Caco-2 (cell line): Measurements from ENCODE around the gene KLF16. TPM values are rescaled to one million over a fixed set of nuclear protein-coding genes. Genes with fewer than 3 reads are reported as not detected.

Experiments used
- BruUV-seq: library from RNA; stranded (reverse); fragments of 400-500 nt; replicated peaks from 2 replicates; lab custom pipeline; 2021; lab: Mats Ljungman, UMichigan
- CTCF ChIA-PET: fragments of 300-600 bp; sonication (Branson Sonifier 250); formaldehyde crosslinking; loops from one replicate; lab custom pipeline; 2022; ENCODE audit warnings: antibody characterized with exemption; lab: Charles Lee
- POLR2A ChIA-PET: fragments of 300-600 bp; sonication (Branson Sonifier 250); formaldehyde crosslinking; loops from one replicate; lab custom pipeline; 2022; ENCODE audit warnings: antibody characterized with exemption; lab: Charles Lee
- DNase-seq, 2 experiments: peaks; one replicate each; pipeline versions ENCODE4 v3.0.0 to v3.0.0-alpha.2; 2020 to 2022
- H3K27me3 ChIP-seq: replicated peaks from 2 replicates; pipeline ENCODE4 v1.6.0; 2011; ENCODE audit warnings: low read length; ENCODE audit not compliant: control insufficient read depth, insufficient read depth
- H3K36me3 ChIP-seq: 2 replicates; pipeline ENCODE4 v1.5.1; 2011; ENCODE audit warnings: low read length; ENCODE audit not compliant: control insufficient read depth, insufficient read depth
- H3K4me1 ChIP-seq: fragments of 250-450 bp; sonication (Bioruptor Pico); 2 replicates; pipeline ENCODE4 v1.5.1; 2020; ENCODE audit warnings: mild to moderate bottlenecking
- H3K4me3 ChIP-seq: 2 replicates; pipeline ENCODE4 v1.5.1; 2011; ENCODE audit warnings: low read depth, mild to moderate bottlenecking, control low read depth, low read length
- H3K9me3 ChIP-seq: fragments of 250-450 bp; sonication (Bioruptor Pico); 2 replicates; pipeline ENCODE4 v1.5.1; 2020; ENCODE audit warnings: mild to moderate bottlenecking, moderate library complexity
- H3K27ac Mint-ChIP-seq: one replicate; pipeline ENCODE4 v1.8.0; 2022; ENCODE audit warnings: mixed read lengths; ENCODE audit not compliant: unreplicated experiment
- H3K27me3 Mint-ChIP-seq: one replicate; pipeline ENCODE4 v1.8.0; 2022; ENCODE audit warnings: mixed read lengths; ENCODE audit not compliant: insufficient read depth, unreplicated experiment
- H3K36me3 Mint-ChIP-seq: one replicate; pipeline ENCODE4 v1.8.0; 2022; ENCODE audit warnings: mild to moderate bottlenecking, mixed read lengths; ENCODE audit not compliant: insufficient read depth, unreplicated experiment
- H3K4me1 Mint-ChIP-seq: one replicate; pipeline ENCODE4 v1.8.0; 2022; ENCODE audit warnings: low read depth, mixed read lengths; ENCODE audit not compliant: unreplicated experiment
- H3K4me3 Mint-ChIP-seq: one replicate; pipeline ENCODE4 v1.8.0; 2022; ENCODE audit warnings: mild to moderate bottlenecking, moderate library complexity, mixed read lengths; ENCODE audit not compliant: unreplicated experiment
- H3K9me3 Mint-ChIP-seq: one replicate; pipeline ENCODE4 v1.8.0; 2022; ENCODE audit warnings: mixed read lengths; ENCODE audit not compliant: unreplicated experiment
- intact Hi-C: fragments of 100-400 bp; cut with micrococcal nuclease; formaldehyde crosslinking; loops from one replicate; pipeline ENCODE4 v1.10.0; 2022; ENCODE audit not compliant: unreplicated experiment
- total RNA-seq: library from RNA; stranded (reverse); gene quantifications from 2 replicates; pipeline ENCODE4 v1.2.3, GENCODE V29; 2022
- TF ChIP-seq, protein P1 (sequence below), 2 experiments: fragments of 200-600 bp in 1 of 2; IDR thresholded peaks; 1 replicate in 1 of 2; 2 replicates in 1 of 2; pipeline versions ENCODE4 v1.5.1 to v1.8.0; 2011 to 2022; ENCODE audit warnings: antibody characterized with exemption in 1 of 2, control low read depth in 1 of 2, inconsistent platforms in 1 of 2, low read depth in 1 of 2, low read length in 1 of 2, mild to moderate bottlenecking in 1 of 2, moderate library complexity in 1 of 2; ENCODE audit not compliant: insufficient read depth in 1 of 2, severe bottlenecking in 1 of 2, unreplicated experiment in 1 of 2

KLF16 gene
- total RNA-seq, 1 experiment from 2014 or later, result 26.8 TPM

DNA sequence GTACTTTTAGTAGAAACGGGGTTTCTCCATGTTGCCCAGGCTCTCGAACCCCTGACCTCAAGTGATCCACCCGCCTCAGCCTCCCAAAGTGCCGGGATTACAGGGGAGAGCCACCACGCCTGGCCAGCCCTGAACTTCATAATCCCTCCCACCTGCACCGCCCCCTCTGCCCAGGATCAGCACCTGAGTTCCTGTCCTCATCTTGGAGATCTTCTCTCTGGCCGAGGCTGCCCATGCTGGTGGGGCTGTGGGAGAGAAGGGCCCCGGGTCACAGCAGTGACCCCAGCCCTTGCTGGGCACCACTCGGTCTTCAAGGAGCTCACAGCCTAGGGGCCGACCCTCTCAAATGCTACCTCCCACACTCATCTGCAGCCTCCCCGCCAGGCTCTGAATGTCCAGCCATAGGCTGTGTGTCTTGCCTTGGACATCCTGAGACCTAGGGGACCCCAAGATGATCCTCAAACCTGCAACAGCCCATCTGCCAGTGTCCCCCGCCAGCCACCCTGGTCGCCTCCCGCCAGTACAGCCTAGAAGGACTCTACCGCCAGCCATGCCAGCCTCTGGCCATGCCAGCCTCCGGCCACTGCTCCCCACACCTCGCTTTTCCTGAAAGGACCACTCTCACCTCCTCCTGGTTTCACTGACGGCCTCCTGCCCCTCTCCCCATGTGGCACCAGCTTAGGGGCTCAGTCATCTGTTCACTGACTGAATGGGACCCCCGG lies 52.8 kb downstream of the KLF16 start:
- Histone ChIP-seq H3K4me3 (no peak overlapping the region), H3K9me3 (no peaks in the 10 kb centered on the region), H3K4me1 (no peaks in the 10 kb centered on the region), H3K36me3 (no peaks in the 10 kb centered on the region), H3K27me3 (no peaks in the 10 kb centered on the region; the same call in 1 of the 2 replicates)
- intact Hi-C loops, result no loop called here
- ChIA-PET CTCF (no interaction called here), POLR2A (no interaction called here)
- Mint-ChIP-seq H3K4me3 (no peak overlapping the region), H3K4me1 (no peaks in the 10 kb centered on the region), H3K27ac (no peak overlapping the region), H3K9me3 (no peaks in the 10 kb centered on the region), H3K36me3 (peaks cover 12% of the 10 kb centered on the region), H3K27me3 (no peaks in the 10 kb centered on the region)
- TF ChIP-seq, protein P1, sequence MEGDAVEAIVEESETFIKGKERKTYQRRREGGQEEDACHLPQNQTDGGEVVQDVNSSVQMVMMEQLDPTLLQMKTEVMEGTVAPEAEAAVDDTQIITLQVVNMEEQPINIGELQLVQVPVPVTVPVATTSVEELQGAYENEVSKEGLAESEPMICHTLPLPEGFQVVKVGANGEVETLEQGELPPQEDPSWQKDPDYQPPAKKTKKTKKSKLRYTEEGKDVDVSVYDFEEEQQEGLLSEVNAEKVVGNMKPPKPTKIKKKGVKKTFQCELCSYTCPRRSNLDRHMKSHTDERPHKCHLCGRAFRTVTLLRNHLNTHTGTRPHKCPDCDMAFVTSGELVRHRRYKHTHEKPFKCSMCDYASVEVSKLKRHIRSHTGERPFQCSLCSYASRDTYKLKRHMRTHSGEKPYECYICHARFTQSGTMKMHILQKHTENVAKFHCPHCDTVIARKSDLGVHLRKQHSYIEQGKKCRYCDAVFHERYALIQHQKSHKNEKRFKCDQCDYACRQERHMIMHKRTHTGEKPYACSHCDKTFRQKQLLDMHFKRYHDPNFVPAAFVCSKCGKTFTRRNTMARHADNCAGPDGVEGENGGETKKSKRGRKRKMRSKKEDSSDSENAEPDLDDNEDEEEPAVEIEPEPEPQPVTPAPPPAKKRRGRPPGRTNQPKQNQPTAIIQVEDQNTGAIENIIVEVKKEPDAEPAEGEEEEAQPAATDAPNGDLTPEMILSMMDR (IDR thresholded peaks at IDR 0.05; ENCODE audit: insufficient read depth in 1 of 2, low read depth in 1 of 2, low read length in 1 of 2, severe bottlenecking in 1 of 2, unreplicated experiment in 1 of 2), result no peak
- no TSS peak for BruUV-seq
- no peak for DNase-seq

DNA sequence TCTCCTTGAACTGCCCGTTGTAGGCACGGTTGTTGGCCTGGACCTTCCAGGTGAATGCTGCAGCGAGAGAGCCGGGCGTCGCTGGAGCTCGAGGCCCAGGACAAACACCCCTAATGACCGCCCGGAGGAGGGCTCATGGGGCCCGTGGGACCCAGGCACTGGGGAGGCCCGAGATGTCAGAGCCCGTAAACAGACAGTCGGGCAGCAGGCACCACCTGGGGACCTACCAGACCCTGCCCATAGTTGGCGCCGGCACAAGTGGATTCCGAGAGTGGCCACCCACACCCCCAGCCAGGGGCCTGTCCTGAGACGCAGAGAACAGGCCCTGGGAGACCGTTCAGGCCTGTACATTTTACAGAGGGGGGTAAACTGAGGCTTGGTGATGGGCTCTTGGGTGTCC lies 53.7 kb downstream of the KLF16 start:
- no peak overlapping the region for H3K4me3 ChIP-seq
- Mint-ChIP-seq H3K4me3 (no peak overlapping the region), H3K27me3 (no peaks in the 10 kb centered on the region), H3K27ac (no peak overlapping the region), H3K4me1 (no peaks in the 10 kb centered on the region), H3K36me3 (peaks cover 12% of the 10 kb centered on the region), H3K9me3 (no peaks in the 10 kb centered on the region)
- H3K4me1 ChIP-seq, result no peaks in the 10 kb centered on the region
- TF ChIP-seq, protein P1 (IDR thresholded peaks at IDR 0.05; ENCODE audit: insufficient read depth in 1 of 2, low read depth in 1 of 2, low read length in 1 of 2, severe bottlenecking in 1 of 2, unreplicated experiment in 1 of 2), result no peak
- CTCF ChIA-PET, result interaction anchor here (1.1 kb wide), 1 partner anchor 137 kb away, joined by 3 read pairs; no protein-coding TSS in a partner anchor
- intact Hi-C loops, result no loop called here
- no peaks in the 10 kb centered on the region for H3K9me3 ChIP-seq
- no peaks in the 10 kb centered on the region; the same call in 1 of the 2 replicates for H3K27me3 ChIP-seq
- no peaks in the 10 kb centered on the region for H3K36me3 ChIP-seq
- BruUV-seq, result no TSS peak
- no peak for DNase-seq
- POLR2A ChIA-PET, result no interaction called here

DNA sequence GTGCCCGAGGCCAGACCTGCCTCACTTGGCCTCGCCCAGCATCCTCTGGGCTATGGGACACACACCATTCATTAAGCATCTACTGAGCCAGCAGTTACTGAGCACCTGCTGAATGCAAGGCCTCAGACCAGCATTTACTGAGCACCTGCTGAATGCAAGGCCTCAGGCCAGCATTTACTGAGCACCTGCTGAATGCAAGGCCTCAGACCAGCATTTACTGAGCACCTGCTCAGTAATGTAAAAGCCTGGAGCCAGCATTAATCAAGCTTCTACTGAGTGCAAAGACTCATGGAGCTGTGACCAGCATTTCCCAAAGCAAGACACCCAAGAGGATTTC lies 55.0 kb downstream of the KLF16 start:
- H3K4me3 ChIP-seq, result no peak overlapping the region
- H3K4me1 ChIP-seq, result no peaks in the 10 kb centered on the region
- no TSS peak for BruUV-seq
- CTCF ChIA-PET, result no interaction called here
- POLR2A ChIA-PET, result no interaction called here
- intact Hi-C loops, result no loop called here
- DNase-seq, result no peak
- no peaks in the 10 kb centered on the region; the same call in 1 of the 2 replicates for H3K27me3 ChIP-seq
- no peak overlapping the region for H3K27ac Mint-ChIP-seq
- no peaks in the 10 kb centered on the region for H3K36me3 ChIP-seq
- H3K36me3 Mint-ChIP-seq, result peaks cover 12% of the 10 kb centered on the region
- no peaks in the 10 kb centered on the region for H3K9me3 ChIP-seq
- H3K27me3 Mint-ChIP-seq, result no peaks in the 10 kb centered on the region
- no peaks in the 10 kb centered on the region for H3K4me1 Mint-ChIP-seq
- TF ChIP-seq, protein P1 (IDR thresholded peaks at IDR 0.05; ENCODE audit: insufficient read depth in 1 of 2, low read depth in 1 of 2, low read length in 1 of 2, severe bottlenecking in 1 of 2, unreplicated experiment in 1 of 2), result no peak
- no peak overlapping the region for H3K4me3 Mint-ChIP-seq
- H3K9me3 Mint-ChIP-seq, result no peaks in the 10 kb centered on the region
